Mesenchymal stem cell (in vitro differentiated cells and primary cell): ENCODE results near the gene NRBF2.

Experiments
- DNase-seq: peaks from one replicate; pipeline ENCODE4 v3.0.0-alpha.2; 2013
- H2AFZ ChIP-seq: one replicate; pipeline ENCODE4 v1.6.1; 2013; ENCODE audit warnings: low read depth, mild to moderate bottlenecking, control low read depth, inconsistent platforms, low read length, moderate library complexity
- H2AK5ac ChIP-seq: 2 replicates; pipeline ENCODE4 v1.6.1; 2013; ENCODE audit warnings: low read length, moderate library complexity, mild to moderate bottlenecking, inconsistent platforms; ENCODE audit not compliant: severe bottlenecking
- H2BK120ac ChIP-seq: one replicate; pipeline ENCODE4 v1.6.1; 2013; ENCODE audit warnings: low read depth, mild to moderate bottlenecking, inconsistent platforms, low read length, moderate library complexity
- H2BK12ac ChIP-seq, 2 experiments: one replicate each; pipeline ENCODE4 v1.6.1; 2013; ENCODE audit warnings: inconsistent platforms in 2 of 2, low read length in 2 of 2, mild to moderate bottlenecking in 2 of 2, moderate library complexity in 2 of 2, control low read depth in 1 of 2
- H2BK15ac ChIP-seq: one replicate; pipeline ENCODE4 v1.6.1; 2013; ENCODE audit warnings: mild to moderate bottlenecking, low read depth, inconsistent platforms; ENCODE audit not compliant: poor library complexity, severe bottlenecking
- H2BK5ac ChIP-seq: 2 replicates; pipeline ENCODE4 v1.6.1; 2013; ENCODE audit warnings: low read depth, mild to moderate bottlenecking, low read length, control low read depth, inconsistent platforms; ENCODE audit not compliant: poor library complexity, severe bottlenecking
- H3K14ac ChIP-seq, 2 experiments: one replicate each; pipeline ENCODE4 v1.6.1; 2013; ENCODE audit warnings: inconsistent platforms in 2 of 2, low read length in 2 of 2, control low read depth in 1 of 2, mild to moderate bottlenecking in 1 of 2, moderate library complexity in 1 of 2
- H3K18ac ChIP-seq, 2 experiments: one replicate each; pipeline ENCODE4 v1.6.1; 2013; ENCODE audit warnings: inconsistent platforms in 2 of 2, low read length in 2 of 2, control low read depth in 1 of 2, low read depth in 1 of 2, mild to moderate bottlenecking in 1 of 2
- H3K23ac ChIP-seq, 2 experiments: one replicate each; pipeline ENCODE4 v1.6.1; 2013; ENCODE audit warnings: inconsistent platforms in 2 of 2, low read length in 2 of 2, mild to moderate bottlenecking in 2 of 2, moderate library complexity in 2 of 2, control low read depth in 1 of 2
- H3K27ac ChIP-seq: 2 replicates; pipeline ENCODE4 v1.5.1; 2013; ENCODE audit warnings: mild to moderate bottlenecking, moderate library complexity, low read length, control low read depth, inconsistent platforms; ENCODE audit not compliant: poor library complexity, severe bottlenecking
- H3K27me3 ChIP-seq, 2 experiments: 2 replicates each; pipeline versions ENCODE4 v1.6.1 to v1.7.0; 2013; ENCODE audit warnings: low read length in 2 of 2, mild to moderate bottlenecking in 2 of 2, moderate library complexity in 2 of 2, control low read depth in 1 of 2, inconsistent platforms in 1 of 2; ENCODE audit not compliant: control insufficient read depth in 1 of 2, insufficient read depth in 1 of 2
- H3K36me3 ChIP-seq, 2 experiments: 2 replicates each; pipeline versions ENCODE4 v1.6.1 to v1.7.0; 2013; ENCODE audit warnings: low read length in 2 of 2, control low read depth in 1 of 2, inconsistent platforms in 1 of 2, low read depth in 1 of 2, mild to moderate bottlenecking in 1 of 2; ENCODE audit not compliant: insufficient read depth in 2 of 2, control insufficient read depth in 1 of 2
- H3K4ac ChIP-seq, 2 experiments: one replicate each; pipeline ENCODE4 v1.6.1; 2013; ENCODE audit warnings: inconsistent platforms in 2 of 2, low read length in 2 of 2, mild to moderate bottlenecking in 2 of 2, moderate library complexity in 2 of 2, control low read depth in 1 of 2, low read depth in 1 of 2
- H3K4me1 ChIP-seq: 2 replicates; pipeline ENCODE4 v1.6.1; 2013; ENCODE audit warnings: low read depth, low read length, control low read depth; ENCODE audit not compliant: control insufficient read depth, insufficient read depth
- H3K4me2 ChIP-seq: 2 replicates; pipeline ENCODE4 v1.6.1; 2013; ENCODE audit warnings: low read length, mild to moderate bottlenecking, inconsistent platforms; ENCODE audit not compliant: poor library complexity, severe bottlenecking
- H3K4me3 ChIP-seq, 2 experiments: 2 replicates each; pipeline versions ENCODE4 v1.5.1 to v1.7.0; 2013; ENCODE audit warnings: low read length in 2 of 2, mild to moderate bottlenecking in 2 of 2, control low read depth in 1 of 2, low read depth in 1 of 2; ENCODE audit not compliant: insufficient read depth in 1 of 2
- H3K79me1 ChIP-seq: replicated peaks from 2 replicates; pipeline ENCODE4 v1.6.1; 2013; ENCODE audit warnings: mild to moderate bottlenecking, control low read depth, low read length, inconsistent platforms; ENCODE audit not compliant: poor library complexity, severe bottlenecking
- H3K9ac ChIP-seq: 2 replicates; pipeline ENCODE4 v1.7.0; 2013; ENCODE audit warnings: mild to moderate bottlenecking, low read length, moderate library complexity
- H3K9me3 ChIP-seq: 2 replicates; pipeline ENCODE4 v1.7.0; 2013; ENCODE audit warnings: mild to moderate bottlenecking, low read length; ENCODE audit not compliant: control insufficient read depth
- H4K8ac ChIP-seq: one replicate; pipeline ENCODE4 v1.6.1; 2013; ENCODE audit warnings: inconsistent platforms, mild to moderate bottlenecking, low read length, moderate library complexity
- H4K91ac ChIP-seq: one replicate; pipeline ENCODE4 v1.6.1; 2013; ENCODE audit warnings: mild to moderate bottlenecking, low read length, inconsistent platforms
- WGBS: methylation state at CpG from one replicate; pipeline ENCODE4 v1.1.7; 2013; ENCODE audit warnings: mixed read lengths; 5-methylcytosine and 5-hydroxymethylcytosine counted together

Gene NRBF2

DNA sequence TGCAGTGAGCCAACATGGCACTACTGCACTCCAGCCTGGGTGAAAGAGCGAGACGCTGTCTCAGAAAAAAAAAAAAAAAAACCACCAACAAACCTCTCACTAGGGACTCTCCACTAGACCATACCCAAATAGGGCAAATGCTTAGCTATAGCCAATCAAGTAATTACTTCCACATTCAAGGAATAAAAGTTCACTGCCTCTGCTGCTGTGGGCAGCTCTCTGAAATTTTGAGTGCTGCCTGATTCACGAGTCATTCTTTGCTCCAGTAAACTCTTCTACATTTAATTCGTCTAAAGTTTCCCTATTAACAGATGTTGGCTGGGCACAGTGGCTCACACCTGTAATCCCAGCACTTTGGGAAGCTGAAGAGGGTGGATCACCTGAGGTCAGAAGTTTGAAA is 4.7 kb upstream of the NRBF2 start:
- Histone ChIP-seq H2AK5ac (no peak overlapping the region), H4K8ac (no peak overlapping the region), H3K18ac (no peak overlapping the region), H2BK5ac (no peak overlapping the region), H3K4me1 (no peaks in the 10 kb centered on the region), H3K27ac (no peak overlapping the region), H2AFZ (no peak overlapping the region), H3K4me2 (no peak overlapping the region), H3K14ac (no peak overlapping the region), H2BK120ac (no peak overlapping the region), H3K79me1 (no peaks in the 10 kb centered on the region), H2BK15ac (no peak overlapping the region), H3K9ac (peak overlapping the region; percentile 43), H3K4ac (no peak overlapping the region), H3K9me3 (no peaks in the 10 kb centered on the region), H3K4me3 (no peak overlapping the region), H3K27me3 (no peaks in the 10 kb centered on the region), H3K36me3 (no peaks in the 10 kb centered on the region), H4K91ac (no peak overlapping the region), H2BK12ac (no peak overlapping the region), H3K23ac (no peak overlapping the region)
- WGBS, result 92% methylated on average over 3 of the region's 4 CpGs
- DNase-seq, result no peak

DNA sequence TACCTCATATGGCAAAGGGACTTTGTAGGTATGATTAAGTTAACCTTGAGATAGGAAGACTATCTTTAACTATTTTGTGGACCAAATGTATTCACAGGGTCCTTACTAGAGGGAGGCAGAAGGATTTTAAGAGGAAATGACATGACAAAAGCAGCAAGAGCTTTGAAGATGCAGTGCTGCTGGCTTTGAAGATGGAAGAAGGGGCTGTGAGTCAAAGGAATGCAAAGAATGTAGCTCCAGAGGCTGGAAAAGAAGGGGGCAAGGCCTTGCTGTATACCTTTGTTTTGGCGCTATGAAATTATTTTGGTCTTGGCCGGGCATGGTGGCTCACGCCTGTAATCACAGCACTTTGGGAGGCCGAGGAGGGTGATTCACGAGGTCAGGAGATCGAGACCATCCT is 3.2 kb upstream of the NRBF2 start:
- H3K18ac ChIP-seq, result no peak overlapping the region
- no peaks in the 10 kb centered on the region for H3K27me3 ChIP-seq
- no peak overlapping the region for H2AK5ac ChIP-seq
- no peak overlapping the region for H2AFZ ChIP-seq
- H3K4me1 ChIP-seq, result peaks cover 3% of the 10 kb centered on the region
- no peak overlapping the region for H2BK12ac ChIP-seq
- H3K9me3 ChIP-seq, result no peaks in the 10 kb centered on the region
- no peak overlapping the region for H4K91ac ChIP-seq
- H3K23ac ChIP-seq, result no peak overlapping the region
- 81% methylated on average over 6 of the region's 6 CpGs for WGBS
- H3K4me3 ChIP-seq, result no peak overlapping the region
- no peak overlapping the region for H3K4me2 ChIP-seq
- H2BK15ac ChIP-seq, result no peak overlapping the region
- H3K36me3 ChIP-seq, result peaks cover 0 to under 1% of the 10 kb centered on the region in 2 experiments
- no peak overlapping the region for H3K14ac ChIP-seq
- peak overlapping the region; percentile 64 for H4K8ac ChIP-seq
- no peak overlapping the region for H2BK120ac ChIP-seq
- H3K27ac ChIP-seq, result no peak overlapping the region
- H3K9ac ChIP-seq, result no peak overlapping the region
- no peak for DNase-seq
- no peaks in the 10 kb centered on the region for H3K79me1 ChIP-seq
- no peak overlapping the region for H2BK5ac ChIP-seq
- H3K4ac ChIP-seq, result no peak overlapping the region

- H3K4me1 ChIP-seq, result peaks cover 7% of the 10 kb centered on the region
- no peak overlapping the region for H2BK120ac ChIP-seq
- peak overlapping the region; percentile 88 for H2AFZ ChIP-seq
- no peaks in the 10 kb centered on the region for H3K27me3 ChIP-seq
- peak overlapping the region in 1 of 2 experiments; percentile 73 for H3K18ac ChIP-seq
- H3K36me3 ChIP-seq, result peaks cover 0 to 13% of the 10 kb centered on the region in 2 experiments
- H2BK15ac ChIP-seq, result no peak overlapping the region
- WGBS, result 78% methylated on average over 6 of the region's 6 CpGs
- no peak overlapping the region for H3K23ac ChIP-seq
- no peaks in the 10 kb centered on the region for H3K79me1 ChIP-seq
- peak overlapping the region; percentile 99 for H3K9ac ChIP-seq
- DNase-seq, result no peak
- H3K14ac ChIP-seq, result no peak overlapping the region
- H4K8ac ChIP-seq, result peak overlapping the region; percentile 35
- no peaks in the 10 kb centered on the region for H3K9me3 ChIP-seq
- no peak overlapping the region for H2BK12ac ChIP-seq
- H3K4me3 ChIP-seq, result peak overlapping the region in 1 of 2 experiments; percentile 79
- peak overlapping the region in 1 of 2 experiments; percentile 77 for H3K4ac ChIP-seq
- no peak overlapping the region for H2BK5ac ChIP-seq
- H3K27ac ChIP-seq, result peak overlapping the region; percentile 13
- H3K4me2 ChIP-seq, result no peak overlapping the region
- H4K91ac ChIP-seq, result no peak overlapping the region
- H2AK5ac ChIP-seq, result no peak overlapping the region
These were observed 475 bp upstream of the NRBF2 start for GRCh38 chr10:63132651-63133055.

DNA sequence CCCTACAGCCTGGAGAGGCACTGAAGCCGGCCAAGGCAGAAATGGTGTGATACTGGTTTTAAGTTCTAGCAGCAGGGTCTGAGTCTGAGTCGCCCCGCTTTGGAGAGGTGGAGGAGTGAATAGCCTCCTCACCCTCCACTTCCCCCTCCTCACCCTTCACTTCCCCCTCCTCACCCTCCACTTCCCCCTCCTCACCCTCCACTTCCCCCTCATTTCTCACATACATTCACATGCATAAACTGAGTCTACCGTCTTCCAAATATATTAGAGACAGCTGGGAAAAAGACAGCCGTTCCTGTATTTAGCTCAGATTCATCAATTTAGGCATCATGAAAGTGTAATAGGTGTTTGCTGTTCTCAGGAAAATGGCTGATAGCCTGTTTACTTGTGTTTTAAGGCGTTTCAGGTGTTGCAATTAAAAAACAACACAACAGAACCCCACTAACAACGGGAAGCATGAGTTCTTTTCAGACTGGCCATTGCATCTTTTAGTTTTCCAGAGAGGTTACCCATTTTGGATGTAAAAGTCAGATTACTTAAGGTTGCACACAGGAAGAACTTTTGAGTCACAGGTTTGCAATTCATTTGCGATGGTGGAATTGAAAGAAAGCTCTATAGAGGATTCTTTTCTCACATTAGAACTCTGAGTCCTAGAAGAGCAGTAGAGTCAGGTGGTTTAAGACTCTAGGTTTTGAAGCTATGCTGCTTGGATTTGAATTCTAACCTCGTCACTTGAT is 861 bp downstream of the NRBF2 start:
- H3K79me1 ChIP-seq, result no peaks in the 10 kb centered on the region
- peak overlapping the region; percentile 96 to 98 for H3K23ac ChIP-seq
- H4K8ac ChIP-seq, result peak overlapping the region; percentile 93
- H2BK120ac ChIP-seq, result peak overlapping the region; percentile 89
- H3K27me3 ChIP-seq, result no peaks in the 10 kb centered on the region
- peak overlapping the region; percentile 96 to 99 for H3K18ac ChIP-seq
- peak overlapping the region; percentile 95 to 97 for H3K4ac ChIP-seq
- peak overlapping the region in 1 of 2 experiments; percentile 57 for H3K14ac ChIP-seq
- H3K27ac ChIP-seq, result peak overlapping the region; percentile 87
- DNase-seq, result peak; percentile 51
- 25% methylated on average over 5 of the region's 9 CpGs for WGBS
- H2AK5ac ChIP-seq, result no peak overlapping the region
- H3K36me3 ChIP-seq, result peaks cover 0 to 16% of the 10 kb centered on the region in 2 experiments
- H2BK5ac ChIP-seq, result peak overlapping the region; percentile 61
- H2AFZ ChIP-seq, result peak overlapping the region; percentile 93
- peak overlapping the region; percentile 79 to 94 for H3K4me3 ChIP-seq
- H4K91ac ChIP-seq, result peak overlapping the region; percentile 89
- H3K4me1 ChIP-seq, result peaks cover 10% of the 10 kb centered on the region
- H3K9ac ChIP-seq, result peak overlapping the region; percentile 99
- no peaks in the 10 kb centered on the region for H3K9me3 ChIP-seq
- H3K4me2 ChIP-seq, result peak overlapping the region; percentile 84
- peak overlapping the region; percentile 87 for H2BK15ac ChIP-seq
- H2BK12ac ChIP-seq, result peak overlapping the region; percentile 45 to 66
